Measurements from ENCODE around the gene ALK. TPM values are rescaled to one million over a fixed set of nuclear protein-coding genes. Genes with fewer than 3 reads are reported as not detected.

ALK gene
- total RNA-seq, 1 donor from 2014 or later: 9.6 TPM

GRCh38 chr2:29698216-29698615 is 223.2 kb downstream of the ALK start:
- Mint-ChIP-seq H3K4me3 (ENCODE audit: unreplicated experiment) (no peak overlapping the region), H3K36me3 (ENCODE audit: unreplicated experiment) (peaks cover 5% of the 10 kb centered on the region), H3K27me3 (ENCODE audit: unreplicated experiment) (no peaks in the 10 kb centered on the region), H3K9me3 (ENCODE audit: unreplicated experiment) (no peaks in the 10 kb centered on the region), H3K4me1 (ENCODE audit: low read depth, unreplicated experiment) (no peaks in the 10 kb centered on the region), H3K27ac (ENCODE audit: unreplicated experiment) (no peak overlapping the region)
- DNase-seq: no peak
- TF ChIP-seq CTCF (IDR thresholded peaks at IDR 0.05; ENCODE audit: partially characterized antibody, unreplicated experiment): no peak

GRCh38 chr2:29697715-29698114 is 223.7 kb downstream of the ALK start:
- H3K27me3 Mint-ChIP-seq (ENCODE audit: unreplicated experiment): no peaks in the 10 kb centered on the region
- H3K36me3 Mint-ChIP-seq (ENCODE audit: unreplicated experiment): peaks cover 6% of the 10 kb centered on the region
- H3K4me3 Mint-ChIP-seq (ENCODE audit: unreplicated experiment): no peak overlapping the region
- no peak for TF ChIP-seq CTCF (IDR thresholded peaks at IDR 0.05; ENCODE audit: partially characterized antibody, unreplicated experiment)
- DNase-seq: no peak
- no peak overlapping the region for H3K27ac Mint-ChIP-seq (ENCODE audit: unreplicated experiment)
- H3K9me3 Mint-ChIP-seq (ENCODE audit: unreplicated experiment): no peaks in the 10 kb centered on the region
- H3K4me1 Mint-ChIP-seq (ENCODE audit: low read depth, unreplicated experiment): no peaks in the 10 kb centered on the region

DNA sequence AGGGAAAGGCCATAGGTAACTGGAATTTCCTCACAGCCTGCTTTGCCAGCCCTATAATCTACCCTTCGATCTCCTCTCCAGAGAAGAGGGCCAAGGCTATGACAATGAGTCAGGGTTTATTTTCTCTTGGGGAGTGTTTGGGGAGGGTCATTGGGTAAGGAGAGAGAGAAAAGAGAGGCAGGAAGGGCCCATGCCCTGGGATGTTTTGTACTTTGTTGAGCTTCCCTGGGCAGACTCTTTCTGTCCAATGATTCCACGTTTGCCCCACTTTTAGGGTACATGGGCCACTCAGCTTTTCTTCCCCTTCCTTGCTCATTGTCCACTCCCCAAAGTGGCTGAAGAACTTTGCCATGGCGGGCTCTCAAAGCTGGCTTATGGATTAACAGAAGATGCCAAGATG is 224.2 kb downstream of the ALK start:
- Mint-ChIP-seq H3K4me1 (ENCODE audit: low read depth, unreplicated experiment) (no peaks in the 10 kb centered on the region), H3K27ac (ENCODE audit: unreplicated experiment) (no peak overlapping the region), H3K4me3 (ENCODE audit: unreplicated experiment) (no peak overlapping the region), H3K27me3 (ENCODE audit: unreplicated experiment) (no peaks in the 10 kb centered on the region), H3K36me3 (ENCODE audit: unreplicated experiment) (peaks cover 10% of the 10 kb centered on the region), H3K9me3 (ENCODE audit: unreplicated experiment) (no peaks in the 10 kb centered on the region)
- TF ChIP-seq CTCF (IDR thresholded peaks at IDR 0.05; ENCODE audit: partially characterized antibody, unreplicated experiment): no peak
- no peak for DNase-seq

DNA sequence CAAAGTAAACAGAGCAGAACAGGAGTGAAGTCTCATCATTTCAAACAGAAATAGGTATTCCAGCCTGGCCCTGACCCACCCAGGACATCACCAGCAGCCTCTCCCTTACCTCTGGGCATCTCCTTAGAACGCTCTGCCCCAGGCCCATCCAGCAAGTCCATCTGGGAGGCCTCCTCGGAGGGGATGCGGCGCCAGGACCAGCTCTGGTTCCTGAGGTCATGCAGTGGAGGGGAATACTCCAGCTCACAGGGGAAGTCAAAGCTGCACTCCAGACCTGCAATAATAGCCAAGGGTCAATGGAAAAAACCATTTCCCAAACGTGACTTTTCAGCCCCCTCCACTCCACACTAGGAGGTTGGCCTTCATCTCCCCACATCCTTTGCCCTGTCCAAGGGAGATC is 226.6 kb downstream of the ALK start:
- peaks cover 9% of the 10 kb centered on the region for H3K36me3 Mint-ChIP-seq (ENCODE audit: unreplicated experiment)
- no peak overlapping the region for H3K4me3 Mint-ChIP-seq (ENCODE audit: unreplicated experiment)
- TF ChIP-seq CTCF (IDR thresholded peaks at IDR 0.05; ENCODE audit: partially characterized antibody, unreplicated experiment): no peak
- DNase-seq: no peak
- H3K27ac Mint-ChIP-seq (ENCODE audit: unreplicated experiment): no peak overlapping the region
- H3K9me3 Mint-ChIP-seq (ENCODE audit: unreplicated experiment): no peaks in the 10 kb centered on the region
- no peaks in the 10 kb centered on the region for H3K27me3 Mint-ChIP-seq (ENCODE audit: unreplicated experiment)
- H3K4me1 Mint-ChIP-seq (ENCODE audit: low read depth, unreplicated experiment): no peaks in the 10 kb centered on the region

DNA sequence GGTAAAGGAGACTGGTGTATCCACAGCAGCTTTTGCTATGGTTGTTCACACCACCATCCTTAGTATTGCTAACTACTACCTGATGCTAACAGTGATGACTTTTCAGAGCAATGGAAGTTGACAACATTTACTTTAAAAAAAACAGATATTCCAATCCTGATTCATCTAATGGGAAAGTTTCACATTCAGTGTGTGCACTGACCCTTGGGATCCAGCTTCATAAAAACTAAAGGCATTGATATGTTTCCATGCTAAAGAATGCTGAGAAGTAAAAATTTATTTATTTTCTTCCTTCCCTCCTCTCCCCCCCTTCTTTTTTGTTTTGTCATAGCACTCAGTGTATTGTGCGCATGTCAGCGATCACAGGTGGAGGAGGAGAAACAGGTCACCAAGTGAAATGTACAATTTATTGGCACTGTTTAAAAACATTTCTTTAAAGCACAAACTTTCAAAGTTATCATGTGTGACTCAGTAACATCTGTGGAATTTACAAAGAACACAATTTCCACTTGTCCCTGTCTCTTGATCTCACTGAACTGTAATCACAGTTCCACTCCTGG is 229.9 kb downstream of the ALK start:
- Mint-ChIP-seq H3K4me1 (ENCODE audit: low read depth, unreplicated experiment) (no peaks in the 10 kb centered on the region), H3K27ac (ENCODE audit: unreplicated experiment) (no peak overlapping the region), H3K4me3 (ENCODE audit: unreplicated experiment) (no peak overlapping the region), H3K36me3 (ENCODE audit: unreplicated experiment) (peaks cover 5% of the 10 kb centered on the region), H3K9me3 (ENCODE audit: unreplicated experiment) (no peaks in the 10 kb centered on the region), H3K27me3 (ENCODE audit: unreplicated experiment) (no peaks in the 10 kb centered on the region)
- TF ChIP-seq CTCF (IDR thresholded peaks at IDR 0.05; ENCODE audit: partially characterized antibody, unreplicated experiment): no peak
- DNase-seq: no peak

All from glutamatergic neuron (in vitro differentiated cells).